Breast epithelium (tissue), 3 donors: ENCODE measurements around the gene RAB32.

Experiments used
- CTCF ChIP-seq, 3 donors: fragments of 450-650 bp; IDR thresholded peaks; one replicate each; pipeline ENCODE4 v1.5.1; 2016 to 2017; ENCODE audit warnings: antibody characterized with exemption in 3 of 3, mild to moderate bottlenecking in 3 of 3, moderate library complexity in 3 of 3
- POLR2AphosphoS5 ChIP-seq, 3 donors: sonication (generic); formaldehyde crosslinking; IDR thresholded peaks; one replicate each; pipeline ENCODE4 v1.6.1; 2017; ENCODE audit warnings: antibody characterized with exemption in 3 of 3

- TF ChIP-seq CTCF (IDR thresholded peaks at IDR 0.05) (no peak), POLR2AphosphoS5 (IDR thresholded peaks at IDR 0.05) (no peak)
Measured at GRCh38 chr6:146592451-146592850, 48.8 kb downstream of the RAB32 start.
